Mesendoderm (in vitro differentiated cells): Measurements from ENCODE around the gene SHPK.

ENCODE experiments used
- DNase-seq: peaks from one replicate; pipeline ENCODE4 v3.0.0; 2013
- H2AK5ac ChIP-seq: 2 replicates; pipeline ENCODE4 v1.6.1; 2013; ENCODE audit warnings: low read length, inconsistent platforms
- H2BK120ac ChIP-seq: 2 replicates; pipeline ENCODE4 v1.6.1; 2013; ENCODE audit warnings: low read depth, mild to moderate bottlenecking, low read length, moderate library complexity, mixed read lengths
- H2BK15ac ChIP-seq: replicated peaks from 2 replicates; pipeline ENCODE4 v1.6.1; 2013; ENCODE audit warnings: low read depth, mild to moderate bottlenecking, moderate library complexity
- H2BK5ac ChIP-seq: 2 replicates; pipeline ENCODE4 v1.6.1; 2013; ENCODE audit warnings: low read length, inconsistent platforms
- H3K18ac ChIP-seq: 2 replicates; pipeline ENCODE4 v1.6.1; 2013; ENCODE audit warnings: mild to moderate bottlenecking, low read length, mixed read lengths
- H3K23ac ChIP-seq: one replicate; pipeline ENCODE4 v1.6.1; 2013; ENCODE audit warnings: low read length
- H3K27ac ChIP-seq: 2 replicates; pipeline ENCODE4 v1.5.1; 2013; ENCODE audit warnings: low read depth, mild to moderate bottlenecking, inconsistent platforms, low read length, moderate library complexity
- H3K27me3 ChIP-seq: 2 replicates; pipeline ENCODE4 v1.6.1; 2013; ENCODE audit warnings: low read length, control low read depth, mild to moderate bottlenecking, inconsistent platforms; ENCODE audit not compliant: insufficient read depth, poor library complexity
- H3K36me3 ChIP-seq: 2 replicates; pipeline ENCODE4 v1.6.1; 2013; ENCODE audit warnings: low read length, inconsistent platforms; ENCODE audit not compliant: control insufficient read depth, insufficient read depth
- H3K4ac ChIP-seq: one replicate; pipeline ENCODE4 v1.6.1; 2013; ENCODE audit warnings: low read depth, mild to moderate bottlenecking, low read length, moderate library complexity
- H3K4me1 ChIP-seq: 2 replicates; pipeline ENCODE4 v1.6.1; 2013; ENCODE audit warnings: low read depth, low read length, inconsistent platforms; ENCODE audit not compliant: control insufficient read depth
- H3K4me2 ChIP-seq: 2 replicates; pipeline ENCODE4 v1.6.1; 2013; ENCODE audit warnings: low read length
- H3K4me3 ChIP-seq: 2 replicates; pipeline ENCODE4 v1.5.1; 2013; ENCODE audit warnings: mild to moderate bottlenecking, low read length
- H3K56ac ChIP-seq: one replicate; pipeline ENCODE4 v1.6.1; 2013; ENCODE audit warnings: low read length
- H3K79me1 ChIP-seq: 2 replicates; pipeline ENCODE4 v1.6.1; 2013; ENCODE audit warnings: low read length, inconsistent platforms
- H3K79me2 ChIP-seq: 2 replicates; pipeline ENCODE4 v1.6.1; 2013; ENCODE audit warnings: mild to moderate bottlenecking, low read length; ENCODE audit not compliant: control insufficient read depth, insufficient read depth
- H3K9ac ChIP-seq: 2 replicates; pipeline ENCODE4 v1.6.1; 2013; ENCODE audit warnings: low read length, inconsistent platforms
- H4K5ac ChIP-seq: one replicate; pipeline ENCODE4 v1.6.1; 2013; ENCODE audit warnings: low read length
- H4K8ac ChIP-seq: one replicate; pipeline ENCODE4 v1.6.1; 2013; ENCODE audit warnings: low read depth, mild to moderate bottlenecking, control low read depth, low read length, moderate library complexity
- WGBS: extraction: QIAGEN DNeasy Blood & Tissue Kit; methylation state at CpG from one replicate; pipeline ENCODE4 v1.1.7; 2013; ENCODE audit warnings: low lambda C conversion rate, missing lambda C conversion rate; ENCODE audit not compliant: insufficient coverage; ENCODE audit errors: extremely low coverage; 5-methylcytosine and 5-hydroxymethylcytosine counted together

The SHPK gene

GRCh38 chr17:3559270-3559645 lies 76.8 kb downstream of the SHPK start:
- H3K4me3 ChIP-seq = no peak overlapping the region
- no peak overlapping the region for H3K23ac ChIP-seq
- WGBS = no CpG with 5 or more reads among the region's 9 CpGs
- H3K27ac ChIP-seq = no peak overlapping the region
- no peak overlapping the region for H3K4ac ChIP-seq
- H2BK15ac ChIP-seq = no peak overlapping the region
- H3K27me3 ChIP-seq = no peaks in the 10 kb centered on the region
- H3K4me1 ChIP-seq = no peaks in the 10 kb centered on the region
- no peaks in the 10 kb centered on the region for H3K79me2 ChIP-seq
- no peak overlapping the region for H3K56ac ChIP-seq
- H2AK5ac ChIP-seq = no peak overlapping the region
- no peak overlapping the region for H4K8ac ChIP-seq
- no peak for DNase-seq
- H2BK5ac ChIP-seq = no peak overlapping the region
- no peak overlapping the region for H3K4me2 ChIP-seq
- H2BK120ac ChIP-seq = no peak overlapping the region
- H3K18ac ChIP-seq = no peak overlapping the region
- H3K9ac ChIP-seq = no peak overlapping the region
- H3K79me1 ChIP-seq = no peaks in the 10 kb centered on the region
- H4K5ac ChIP-seq = no peak overlapping the region
- H3K36me3 ChIP-seq = no peaks in the 10 kb centered on the region

GRCh38 chr17:3558603-3559269 lies 77.3 kb downstream of the SHPK start:
- Histone ChIP-seq H3K79me1 (no peaks in the 10 kb centered on the region), H3K79me2 (no peaks in the 10 kb centered on the region), H2AK5ac (no peak overlapping the region), H4K5ac (no peak overlapping the region), H3K4ac (no peak overlapping the region), H3K27me3 (no peaks in the 10 kb centered on the region), H3K4me1 (no peaks in the 10 kb centered on the region), H2BK120ac (no peak overlapping the region), H3K4me2 (no peak overlapping the region), H2BK5ac (no peak overlapping the region), H3K18ac (no peak overlapping the region), H3K23ac (no peak overlapping the region), H3K4me3 (no peak overlapping the region), H3K36me3 (no peaks in the 10 kb centered on the region), H3K56ac (no peak overlapping the region), H3K9ac (no peak overlapping the region), H3K27ac (no peak overlapping the region), H4K8ac (no peak overlapping the region), H2BK15ac (no peak overlapping the region)
- DNase-seq = no peak
- no CpG with 5 or more reads among the region's 25 CpGs for WGBS
